ENCODE data around the gene ATP9B.

The ATP9B gene, protein sequence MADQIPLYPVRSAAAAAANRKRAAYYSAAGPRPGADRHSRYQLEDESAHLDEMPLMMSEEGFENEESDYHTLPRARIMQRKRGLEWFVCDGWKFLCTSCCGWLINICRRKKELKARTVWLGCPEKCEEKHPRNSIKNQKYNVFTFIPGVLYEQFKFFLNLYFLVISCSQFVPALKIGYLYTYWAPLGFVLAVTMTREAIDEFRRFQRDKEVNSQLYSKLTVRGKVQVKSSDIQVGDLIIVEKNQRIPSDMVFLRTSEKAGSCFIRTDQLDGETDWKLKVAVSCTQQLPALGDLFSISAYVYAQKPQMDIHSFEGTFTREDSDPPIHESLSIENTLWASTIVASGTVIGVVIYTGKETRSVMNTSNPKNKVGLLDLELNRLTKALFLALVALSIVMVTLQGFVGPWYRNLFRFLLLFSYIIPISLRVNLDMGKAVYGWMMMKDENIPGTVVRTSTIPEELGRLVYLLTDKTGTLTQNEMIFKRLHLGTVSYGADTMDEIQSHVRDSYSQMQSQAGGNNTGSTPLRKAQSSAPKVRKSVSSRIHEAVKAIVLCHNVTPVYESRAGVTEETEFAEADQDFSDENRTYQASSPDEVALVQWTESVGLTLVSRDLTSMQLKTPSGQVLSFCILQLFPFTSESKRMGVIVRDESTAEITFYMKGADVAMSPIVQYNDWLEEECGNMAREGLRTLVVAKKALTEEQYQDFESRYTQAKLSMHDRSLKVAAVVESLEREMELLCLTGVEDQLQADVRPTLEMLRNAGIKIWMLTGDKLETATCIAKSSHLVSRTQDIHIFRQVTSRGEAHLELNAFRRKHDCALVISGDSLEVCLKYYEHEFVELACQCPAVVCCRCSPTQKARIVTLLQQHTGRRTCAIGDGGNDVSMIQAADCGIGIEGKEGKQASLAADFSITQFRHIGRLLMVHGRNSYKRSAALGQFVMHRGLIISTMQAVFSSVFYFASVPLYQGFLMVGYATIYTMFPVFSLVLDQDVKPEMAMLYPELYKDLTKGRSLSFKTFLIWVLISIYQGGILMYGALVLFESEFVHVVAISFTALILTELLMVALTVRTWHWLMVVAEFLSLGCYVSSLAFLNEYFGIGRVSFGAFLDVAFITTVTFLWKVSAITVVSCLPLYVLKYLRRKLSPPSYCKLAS
- 64.6 to 70.1 reads per million in 2 donors for total RNA-seq

DNA sequence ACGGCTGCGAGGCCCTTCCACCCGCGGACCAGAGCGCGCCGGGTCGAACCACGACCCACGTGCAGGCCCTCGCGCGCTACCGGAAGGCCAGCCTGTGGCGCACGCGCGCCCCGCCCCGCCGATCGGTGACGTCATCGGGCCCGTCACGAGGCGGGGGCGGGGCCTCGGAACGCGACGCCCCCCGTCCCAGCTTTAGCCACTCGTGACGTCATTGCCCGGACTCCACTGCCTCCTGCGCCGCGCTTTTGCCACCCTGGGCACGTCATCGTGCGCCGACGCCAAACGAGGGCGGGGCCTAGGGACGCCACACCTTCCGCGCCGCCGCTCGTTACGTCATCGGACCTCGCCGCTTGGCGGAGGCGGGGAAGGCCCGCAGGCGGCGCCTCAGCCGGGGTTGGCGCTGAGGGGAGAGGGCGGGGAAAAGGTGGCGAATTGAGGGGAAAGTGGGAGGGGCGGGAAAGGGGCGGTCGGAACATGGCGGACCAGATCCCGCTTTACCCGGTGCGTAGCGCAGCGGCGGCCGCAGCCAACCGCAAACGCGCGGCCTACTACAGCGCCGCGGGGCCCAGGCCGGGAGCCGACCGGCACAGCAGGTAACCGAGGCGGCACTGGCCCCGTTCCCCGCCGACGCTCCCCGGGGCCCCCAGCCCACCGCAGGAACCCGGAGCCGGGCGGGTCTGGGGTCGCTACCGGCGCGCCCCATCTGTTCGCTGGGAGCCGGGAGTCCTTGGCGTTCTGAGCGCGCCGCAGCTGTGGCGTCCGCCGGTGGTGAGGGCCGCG is at the start of gene ATP9B:
TSS of gene ATP9B (plus strand) at position 458 of the 780 bp plus-strand sequence. CDS start at position 475, 17 bp downstream.
- peak; percentile 97 to 99 (median 97) for DNase-seq

DNA sequence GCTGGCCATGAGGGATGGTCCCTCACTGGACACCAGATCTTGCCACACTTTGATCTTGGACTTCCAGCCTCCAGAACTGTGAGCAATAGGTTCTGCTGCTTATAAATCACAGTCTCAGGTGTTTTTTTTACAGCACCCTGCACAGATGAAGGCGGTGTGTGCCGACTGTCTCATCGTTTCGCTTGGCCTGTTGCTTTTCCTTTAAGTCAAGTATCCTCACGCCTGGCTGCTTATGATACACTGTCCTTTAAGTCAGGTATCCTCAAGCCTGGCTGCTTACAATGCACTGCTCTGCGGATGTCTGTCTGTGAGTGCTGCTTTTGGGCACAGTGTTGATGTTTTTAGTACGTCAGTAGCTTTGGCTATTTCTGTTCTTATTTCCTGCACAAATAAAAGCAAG is 49.3 kb upstream of the ATP9B start:
- DNase-seq = no peak

DNA sequence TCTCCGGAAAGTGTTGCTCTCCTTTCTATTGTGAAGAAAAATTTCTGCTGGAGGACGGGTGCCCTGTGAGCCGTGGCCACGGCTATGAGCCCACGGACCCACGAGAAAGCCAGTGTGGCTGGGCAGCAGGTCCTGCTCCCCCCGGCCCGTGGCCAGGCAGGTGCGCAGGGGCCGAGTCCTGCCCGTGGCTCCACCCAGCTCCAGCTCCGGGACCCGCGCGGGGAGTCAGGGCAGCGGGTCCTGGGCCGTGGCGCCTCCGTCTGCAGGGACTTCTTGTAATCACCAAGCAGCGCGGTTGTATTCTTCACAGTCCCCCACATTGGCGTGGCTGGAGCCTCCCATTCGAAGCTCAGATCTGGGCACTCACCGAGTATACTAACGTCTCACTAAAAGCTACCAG is 46.6 kb upstream of the ATP9B start:
- DNase-seq = no peak

DNA sequence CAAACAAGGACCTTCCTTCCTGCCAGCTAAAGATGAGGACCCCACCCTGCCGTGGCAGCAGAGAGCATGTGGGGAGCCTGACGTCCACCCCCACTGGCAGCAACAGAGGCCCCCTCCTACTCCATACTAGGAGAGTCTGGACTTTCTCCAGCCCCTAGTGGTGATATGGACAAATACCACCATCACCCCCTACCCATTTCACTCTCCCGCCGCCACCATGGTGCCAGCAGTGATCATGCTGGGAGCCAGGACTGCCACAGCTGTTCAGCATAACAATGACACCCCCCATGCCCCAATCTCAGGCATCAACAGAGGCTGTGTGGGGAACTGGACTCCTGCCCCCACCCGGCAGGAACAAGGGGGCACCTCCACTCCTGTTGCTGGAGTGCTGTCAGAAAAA is 42.7 kb upstream of the ATP9B start:
- no peak for DNase-seq

DNA sequence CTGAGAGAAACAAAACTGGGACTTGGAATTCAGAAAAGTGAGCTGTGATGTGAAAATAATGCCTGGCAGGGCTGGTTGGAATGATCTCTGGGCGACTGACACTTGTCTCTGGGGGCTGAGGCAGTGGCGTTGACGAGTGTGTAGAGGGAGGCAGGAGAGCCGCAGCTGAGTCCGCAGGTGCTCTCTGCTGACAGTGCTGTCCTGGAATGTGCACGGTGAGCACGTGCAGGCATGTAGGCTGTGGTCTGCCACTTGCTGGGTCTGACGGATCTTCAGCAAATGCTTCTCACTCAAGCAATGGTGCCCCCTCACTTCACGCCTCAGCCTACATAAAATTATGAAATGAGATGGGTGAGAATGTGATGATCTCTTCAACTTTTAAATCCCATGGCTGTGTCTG is 38.5 kb upstream of the ATP9B start:
- no peak for DNase-seq

DNA sequence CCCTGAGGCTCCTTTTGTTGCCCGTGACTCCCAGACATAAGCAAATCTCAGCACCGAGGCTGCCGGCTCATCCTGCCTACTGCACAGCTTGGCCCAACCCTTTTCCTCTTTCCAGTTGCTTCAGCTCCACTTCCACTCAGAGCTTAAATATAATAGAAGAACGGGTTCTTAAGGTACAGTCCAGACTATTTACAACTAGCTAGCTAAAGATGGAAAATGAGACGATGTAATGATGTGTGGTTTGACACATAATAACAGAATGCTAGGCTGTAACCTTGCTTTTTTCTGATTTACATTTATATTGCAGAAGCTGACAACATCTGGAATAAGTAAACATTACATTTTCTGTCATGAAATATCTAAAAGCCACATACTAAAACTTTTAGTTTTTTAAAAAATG is 26.9 kb upstream of the ATP9B start:
- DNase-seq = no peak

DNA sequence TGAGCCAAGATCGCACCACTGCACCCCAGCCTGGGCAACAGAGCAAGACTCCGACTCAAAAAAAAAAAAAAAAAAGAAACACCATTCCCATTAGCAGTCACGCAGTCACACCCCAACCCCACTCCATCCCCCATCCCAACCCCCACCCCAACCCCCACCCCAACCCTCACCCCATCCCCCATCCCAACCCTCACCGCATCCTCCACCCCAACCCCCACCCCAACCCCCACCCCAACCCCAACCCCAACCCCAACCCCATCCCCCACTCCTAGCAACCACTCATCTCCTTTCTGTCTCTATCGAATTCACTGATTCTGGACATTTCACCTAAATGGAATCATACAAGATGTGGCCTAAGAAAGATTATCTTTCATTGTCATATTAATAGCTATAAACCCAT is 25.9 kb upstream of the ATP9B start:
- no peak for DNase-seq

DNA sequence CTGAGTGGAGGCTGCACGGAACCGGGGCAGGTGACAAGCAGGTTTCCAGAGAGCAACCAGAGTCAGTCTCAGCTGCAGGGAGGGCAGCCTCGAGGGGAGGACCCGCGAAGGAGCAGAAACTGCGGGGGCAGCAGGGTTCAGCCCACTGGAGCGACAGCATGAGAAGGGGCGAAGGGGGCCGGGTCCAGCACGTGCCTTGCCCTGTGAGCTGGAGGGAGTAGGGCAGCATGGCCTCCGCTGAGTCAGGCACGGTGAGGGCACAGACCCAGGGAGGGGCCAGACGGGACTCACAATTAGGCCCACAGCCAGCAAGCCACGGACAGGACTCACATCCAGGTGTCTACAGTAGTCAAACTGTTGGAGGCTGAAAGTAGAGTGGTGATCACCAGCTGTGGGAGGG is 22.7 kb upstream of the ATP9B start:
- no peak for DNase-seq

DNA sequence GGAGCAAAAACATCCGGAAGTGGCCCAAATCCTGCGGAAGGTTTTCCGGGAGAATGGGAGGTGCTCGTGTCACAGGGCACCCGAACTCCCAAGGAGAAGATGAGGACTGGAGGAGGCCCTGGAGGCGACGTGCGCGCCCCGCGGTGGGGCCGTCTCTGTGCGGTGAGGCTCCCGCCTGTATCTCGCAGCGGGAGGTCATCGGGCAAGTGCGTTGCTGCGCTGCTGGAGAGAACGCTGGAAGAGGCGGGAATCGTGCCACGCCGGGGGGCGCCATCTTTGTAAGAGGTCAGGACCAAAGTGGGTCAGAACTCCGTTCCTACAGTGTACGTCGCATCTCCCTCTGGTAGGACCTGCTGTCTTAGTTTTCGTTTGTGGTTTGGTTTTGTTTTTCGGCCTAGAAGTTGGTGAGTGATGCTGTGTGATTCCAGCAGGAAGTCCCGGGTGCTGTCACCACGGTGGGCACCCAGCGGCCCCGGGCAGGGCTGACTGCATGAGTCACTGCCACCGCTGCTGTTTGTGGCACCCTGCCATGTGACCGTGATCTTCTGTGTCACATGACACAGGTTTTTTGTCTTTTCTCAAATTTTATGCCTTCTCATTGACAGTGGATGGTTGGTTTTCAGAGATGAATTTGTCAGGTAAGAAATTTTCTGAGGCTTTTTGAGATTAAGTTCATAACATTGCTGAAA is 21.5 kb upstream of the ATP9B start:
- DNase-seq = peak in 1 of 5 experiments; percentile 48

DNA sequence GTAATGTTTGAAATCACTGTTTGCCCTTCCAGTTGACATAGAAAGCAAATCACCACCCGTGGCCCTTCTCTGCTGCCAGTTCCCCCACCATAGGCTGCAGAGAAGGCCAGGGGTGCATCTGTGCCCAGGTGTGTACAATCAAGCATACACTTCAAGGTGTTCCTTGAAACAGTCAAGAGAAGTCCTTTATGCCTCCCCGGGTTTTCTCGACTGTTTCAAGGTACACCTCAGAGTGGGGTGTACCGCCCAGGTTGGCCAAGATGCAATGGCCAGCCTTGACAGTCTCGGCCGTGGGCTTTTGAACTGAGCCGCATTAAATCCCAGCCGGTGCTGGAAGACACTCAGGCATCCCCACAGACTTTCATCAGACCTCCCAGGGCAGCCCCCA is 21.0 kb upstream of the ATP9B start:
- no peak for DNase-seq

DNA sequence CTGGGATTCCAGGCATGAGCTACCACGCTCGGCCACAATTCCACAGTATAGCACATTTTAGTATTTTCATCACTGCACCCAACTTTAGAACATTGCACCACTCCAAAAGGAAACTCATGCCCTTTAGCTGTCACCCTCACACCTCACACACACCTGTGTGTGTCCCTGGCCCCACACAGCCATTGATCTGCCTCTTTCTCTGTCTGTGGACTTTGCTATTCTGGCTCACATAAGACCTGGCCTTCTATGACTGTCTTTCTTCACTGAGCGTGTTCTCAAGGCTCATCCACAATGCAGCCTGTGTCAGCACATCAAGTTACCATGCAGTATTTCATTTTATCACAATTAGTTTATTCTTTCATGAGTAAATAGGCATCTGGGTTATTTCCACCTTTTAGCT is 19.7 kb upstream of the ATP9B start:
- DNase-seq = no peak

DNA sequence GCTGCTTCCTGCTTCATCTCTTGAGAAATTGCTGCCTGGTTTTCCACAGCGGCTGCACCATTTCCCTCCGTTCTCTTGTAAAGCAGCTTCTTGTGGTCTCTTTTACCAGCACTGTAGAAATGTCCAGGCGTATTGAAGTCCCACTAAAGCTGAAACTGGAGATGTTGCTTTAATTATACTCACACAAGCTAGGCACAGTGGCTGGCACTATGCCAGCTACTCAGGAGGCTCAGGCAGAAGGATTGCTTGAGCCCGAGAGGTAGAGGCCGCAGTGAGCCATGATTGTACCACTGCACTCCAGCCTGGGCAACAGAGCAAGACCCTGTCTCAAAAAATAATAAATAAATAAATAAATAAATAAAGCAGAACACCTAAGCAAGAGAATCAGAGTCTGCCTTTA is 19.2 kb upstream of the ATP9B start:
- DNase-seq = no peak

DNA sequence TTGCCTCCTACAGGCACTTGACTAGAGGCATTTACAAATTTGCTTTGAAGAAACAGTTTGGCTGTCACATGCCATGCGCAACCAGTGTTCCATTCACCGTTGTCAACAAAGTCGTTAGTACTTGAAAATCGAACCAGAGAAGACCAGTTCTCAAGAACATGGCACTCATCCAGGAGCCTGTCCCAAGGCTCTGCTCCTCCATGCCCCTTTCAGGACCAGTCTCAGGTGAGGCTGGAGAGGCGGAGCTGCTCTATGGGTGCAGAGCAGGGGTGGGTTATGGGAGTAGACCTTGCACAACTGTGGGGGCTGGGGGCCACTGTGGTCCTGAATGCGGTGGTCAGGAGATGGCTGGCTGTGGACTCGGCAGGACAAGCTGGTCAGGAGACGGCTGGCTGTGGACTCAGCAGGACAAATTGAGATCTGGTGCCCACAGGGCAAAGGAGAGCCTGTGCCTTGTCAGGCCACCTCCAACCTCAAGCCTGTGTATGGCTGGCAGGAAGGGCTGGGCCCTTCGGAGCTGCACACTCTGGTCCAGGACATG is 12.3 kb upstream of the ATP9B start:
- no peak for DNase-seq

DNA sequence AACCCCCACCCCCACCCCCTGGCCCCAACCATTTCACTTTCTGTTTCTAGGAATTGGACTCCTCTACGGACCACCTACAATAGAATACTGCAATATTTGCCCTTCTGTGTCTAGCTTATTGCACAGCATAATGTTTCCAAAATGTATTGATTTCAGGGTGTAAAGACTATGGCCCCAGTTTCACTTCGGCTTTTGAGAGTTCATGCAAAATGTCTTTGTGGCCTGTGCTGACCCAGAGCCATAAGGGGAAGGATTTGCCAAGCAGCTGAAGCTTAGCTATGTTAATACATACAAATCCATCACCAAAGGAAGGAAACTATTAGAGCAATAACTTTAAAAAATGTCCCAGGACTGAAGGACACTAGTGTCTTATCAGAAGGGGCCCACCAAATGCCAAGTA is 11.2 kb upstream of the ATP9B start:
- no peak for DNase-seq

DNA sequence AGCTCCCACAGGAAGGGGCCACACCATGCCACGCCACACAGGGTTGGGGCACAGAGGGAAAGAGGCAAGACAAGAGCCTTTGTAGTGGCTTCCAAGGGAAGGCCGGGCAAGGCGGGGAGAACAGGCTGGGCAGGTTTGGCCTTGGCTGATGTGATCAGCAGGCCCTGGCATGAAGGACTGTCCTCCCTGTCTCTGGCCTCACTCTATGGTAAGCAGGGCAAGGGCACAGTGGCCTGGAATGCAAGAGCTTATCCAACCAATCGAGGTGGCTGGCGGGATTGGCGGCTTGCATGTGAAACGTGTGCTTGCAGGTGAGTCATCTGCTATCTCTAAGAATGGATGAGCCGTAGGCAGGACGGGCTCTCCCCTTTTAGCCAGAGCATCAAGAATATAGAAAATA is 6.4 kb upstream of the ATP9B start:
- no peak for DNase-seq

DNA sequence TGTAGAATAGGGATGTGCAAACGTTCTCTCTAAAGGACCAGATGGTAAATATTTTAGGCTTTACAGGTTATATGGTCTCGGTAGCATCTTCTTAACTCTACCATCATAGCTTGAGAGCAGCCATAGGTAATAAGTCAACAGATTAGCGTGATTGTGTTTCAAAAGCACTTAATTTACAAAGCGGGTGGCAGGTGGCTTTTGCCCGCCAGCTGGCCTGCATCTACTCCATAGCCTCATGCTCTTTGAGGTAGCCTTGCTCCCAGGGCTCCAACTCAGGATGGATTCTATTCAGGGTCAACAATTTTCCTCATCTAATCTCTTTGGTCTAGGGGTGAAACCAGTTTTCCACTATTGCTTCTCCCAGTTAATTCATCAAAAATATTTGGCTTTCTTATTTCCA is 5.0 kb upstream of the ATP9B start:
- DNase-seq = no peak

DNA sequence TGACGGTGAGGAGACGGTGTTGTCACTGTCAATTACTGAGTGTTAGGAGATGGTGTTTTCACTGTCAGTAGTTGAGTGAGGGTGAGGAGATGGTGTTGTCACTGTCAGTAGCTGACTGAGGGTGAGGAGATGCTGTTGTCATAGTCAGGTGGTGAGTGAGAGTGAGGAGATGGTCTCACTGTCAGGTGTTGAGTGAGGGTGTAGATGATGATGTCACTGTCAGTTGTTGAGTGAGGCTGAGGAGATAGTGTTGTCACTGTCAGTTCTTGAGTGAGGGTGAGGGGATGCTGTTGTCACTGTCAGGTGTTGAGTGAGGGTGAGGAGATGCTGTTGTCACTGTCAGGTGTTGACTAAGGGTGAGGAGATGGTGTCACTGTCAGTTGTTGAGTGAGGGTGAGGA is 3.4 kb upstream of the ATP9B start:
- no peak for DNase-seq

DNA sequence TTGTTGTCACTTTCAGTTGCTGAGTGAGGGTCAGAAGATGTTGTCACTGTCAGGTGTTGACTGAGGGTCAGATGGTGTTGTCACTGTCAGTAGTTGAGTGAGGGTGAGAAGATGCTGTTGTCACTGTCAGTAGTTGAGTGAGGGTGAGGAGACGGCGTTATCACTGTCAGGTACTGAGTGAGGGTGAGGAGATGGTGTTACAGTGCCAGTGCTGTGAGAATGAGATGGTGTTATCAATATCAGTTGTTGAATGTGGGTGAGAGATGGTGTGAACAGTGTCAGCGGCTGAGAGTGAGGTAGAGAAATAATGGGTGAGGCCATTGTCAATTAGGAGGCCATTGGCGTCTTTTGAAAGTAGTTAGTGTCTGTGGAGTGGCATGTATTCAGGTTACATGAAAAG is 1.6 kb upstream of the ATP9B start:
- DNase-seq = peak in 1 of 5 experiments; percentile 19

DNA sequence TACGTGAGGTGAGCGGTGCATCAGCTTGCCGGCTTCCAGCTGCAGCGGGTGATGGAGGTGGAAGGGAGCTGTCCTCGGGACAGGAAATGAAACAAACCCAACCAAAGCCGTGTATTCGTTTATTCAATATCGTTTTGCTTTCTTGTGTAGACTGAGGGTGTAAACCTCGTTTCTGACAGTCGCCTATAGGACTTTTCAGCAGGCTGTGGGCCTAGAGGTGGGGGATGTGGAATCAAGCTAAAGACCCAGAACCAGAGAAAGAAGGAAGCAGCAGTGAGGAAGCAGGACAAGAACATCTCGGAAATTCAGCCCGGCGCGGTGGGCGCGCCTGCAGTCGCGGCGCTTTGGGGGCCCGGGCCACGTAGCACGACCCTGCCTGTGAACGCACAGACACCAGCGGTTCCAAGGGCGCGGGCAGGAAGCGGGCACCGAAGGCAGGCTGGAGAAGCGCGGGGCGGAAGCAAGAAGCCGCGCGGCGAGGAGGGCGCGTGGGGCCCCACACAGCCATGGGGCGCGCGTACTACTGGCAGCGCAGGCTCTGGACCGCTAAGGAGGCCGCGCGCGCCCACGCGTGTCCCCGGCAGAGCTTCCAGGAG is 755 bp upstream of the ATP9B start:
- peak in 2 of 5 experiments; percentile 16 to 84 for DNase-seq

DNA sequence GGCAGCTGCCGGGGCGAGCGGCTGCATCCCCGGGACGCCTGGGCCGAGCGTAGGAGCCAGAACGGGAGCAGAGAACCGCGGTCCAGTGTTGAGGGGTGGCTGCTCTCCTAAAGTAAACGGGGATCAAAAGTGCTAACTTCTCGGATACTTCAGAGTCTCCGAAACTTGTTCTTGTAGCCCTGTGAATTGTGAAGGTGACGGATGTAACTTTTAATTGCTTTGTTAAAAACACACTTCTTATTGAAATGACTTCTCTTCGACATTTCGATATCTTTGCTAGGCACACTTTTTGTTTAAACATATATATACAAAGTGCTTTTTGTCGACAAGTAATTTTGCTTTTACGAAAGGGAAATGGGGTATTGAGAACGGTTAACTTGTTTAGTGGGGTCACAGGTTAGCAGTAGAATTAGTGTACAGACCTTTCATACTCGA is 540 bp downstream of the ATP9B start:
- DNase-seq = no peak

DNA sequence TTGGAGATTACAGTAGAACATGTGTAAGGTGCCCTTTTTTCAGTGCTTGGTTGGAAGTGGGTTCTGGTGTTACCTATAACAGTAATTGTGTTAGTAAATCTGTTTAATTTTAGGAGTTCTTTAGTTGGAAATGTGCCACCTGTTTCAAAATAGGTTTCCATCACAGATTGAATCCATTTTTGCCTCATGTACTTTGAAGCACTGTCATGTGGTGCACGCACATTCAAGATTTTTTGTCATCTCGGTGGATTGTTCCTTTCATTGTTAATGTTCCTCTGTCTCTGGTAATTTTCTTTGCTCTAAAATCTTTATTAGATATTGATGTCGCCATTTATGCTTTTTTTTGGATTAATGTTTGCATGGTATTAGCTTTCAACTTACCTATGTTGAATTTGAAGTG is 1.3 kb downstream of the ATP9B start:
- no peak for DNase-seq
